GM12891 (cell line): ENCODE results near the gene TGFBR2.

ENCODE experiments used
- PAX5 ChIP-seq: IDR thresholded peaks from 2 replicates; pipeline ENCODE4 v1.6.1; 2011; ENCODE audit warnings: low read length, moderate library complexity, mild to moderate bottlenecking; ENCODE audit not compliant: insufficient read depth, severe bottlenecking
- POLR2A ChIP-seq: IDR thresholded peaks from 2 replicates; pipeline ENCODE4 v1.6.1; 2011; ENCODE audit warnings: low read depth, low read length, control low read depth
- POLR2AphosphoS5 ChIP-seq: IDR thresholded peaks from 2 replicates; pipeline ENCODE4 v1.6.1; 2011; ENCODE audit warnings: low read depth, low read length, control low read depth
- TAF1 ChIP-seq: IDR thresholded peaks from 2 replicates; pipeline ENCODE4 v1.6.1; 2011; ENCODE audit warnings: low read depth, low read length, control low read depth

DNA sequence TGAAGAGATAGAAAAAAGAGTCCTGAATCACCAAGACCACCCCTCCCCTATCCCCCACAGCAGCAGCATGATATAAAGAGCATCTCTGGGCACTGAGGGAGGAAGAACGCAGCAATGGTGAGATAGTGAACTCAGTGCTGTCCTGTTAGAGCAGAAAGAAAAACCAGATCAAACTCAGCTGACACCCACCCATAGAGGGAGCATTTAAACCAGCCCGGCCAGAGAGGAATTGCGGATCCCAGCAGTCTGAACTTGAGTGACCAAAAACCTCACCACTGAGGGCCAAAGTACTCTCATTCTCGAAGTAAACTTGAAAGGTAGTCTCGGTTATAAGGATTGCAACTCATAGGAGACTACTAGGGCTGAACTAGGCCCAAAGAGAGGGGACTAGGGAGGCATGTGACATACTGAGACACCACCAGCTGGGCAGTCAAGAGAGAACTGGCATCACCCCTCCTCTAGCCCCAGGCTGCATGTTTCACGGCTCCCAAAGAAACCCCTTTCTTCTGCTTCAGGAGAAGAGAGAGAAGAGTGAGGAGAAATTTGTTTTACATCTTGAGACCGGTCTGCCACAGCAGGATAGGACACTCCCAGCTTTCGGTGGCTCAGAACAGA, 39.2 kb upstream of the TGFBR2 start:
- TF ChIP-seq POLR2AphosphoS5 (no peak), POLR2A (no peak), PAX5 (no peak), TAF1 (no peak)
